HG02588 (cell line): ENCODE results near the gene OSBP2.

Experiments
- ATAC-seq: cut with Tn5 transposase; IDR thresholded peaks from one replicate; pipeline ENCODE4 v1.9.1; 2021; ENCODE audit warnings: mild to moderate bottlenecking, moderate library complexity; ENCODE audit not compliant: unreplicated experiment

The OSBP2 gene

GRCh38 chr22:30890686-30891442, 196.2 kb downstream of the OSBP2 start:
- no peak for ATAC-seq

- no peak for ATAC-seq
Measured at GRCh38 chr22:30891443-30891755, 196.7 kb downstream of the OSBP2 start.

GRCh38 chr22:30891781-30892180, 197.1 kb downstream of the OSBP2 start:
- no peak for ATAC-seq

- no peak for ATAC-seq
Measured at GRCh38 chr22:30892286-30892685, 197.6 kb downstream of the OSBP2 start.

GRCh38 chr22:30892731-30893221, 198.1 kb downstream of the OSBP2 start:
- no peak for ATAC-seq

GRCh38 chr22:30893434-30894370, 199.0 kb downstream of the OSBP2 start:
- ATAC-seq, result no peak

- no peak for ATAC-seq
Measured at GRCh38 chr22:30894371-30894740, 199.7 kb downstream of the OSBP2 start.

- no peak for ATAC-seq
Measured at GRCh38 chr22:30902496-30903357, 208.1 kb downstream of the OSBP2 start.

GRCh38 chr22:30903876-30904460, 209.3 kb downstream of the OSBP2 start:
- ATAC-seq, result no peak

GRCh38 chr22:30905696-30906341, 211.1 kb downstream of the OSBP2 start:
- ATAC-seq, result no peak

- no peak for ATAC-seq
Measured at GRCh38 chr22:30906411-30906810, 211.7 kb downstream of the OSBP2 start.

GRCh38 chr22:30906946-30907345, 212.3 kb downstream of the OSBP2 start:
- no peak for ATAC-seq

- no peak for ATAC-seq
Measured at GRCh38 chr22:30908051-30908461, 213.4 kb downstream of the OSBP2 start.

GRCh38 chr22:30909306-30909705, 214.6 kb downstream of the OSBP2 start:
- ATAC-seq, result no peak

GRCh38 chr22:30910358-30910757, 215.7 kb downstream of the OSBP2 start:
- ATAC-seq, result no peak

- ATAC-seq, result no peak
Measured at GRCh38 chr22:30918761-30919160, 224.1 kb downstream of the OSBP2 start.

- no peak for ATAC-seq
Measured at GRCh38 chr22:30919973-30920372, 225.3 kb downstream of the OSBP2 start.

- no peak for ATAC-seq
Measured at GRCh38 chr22:30920407-30920806, 225.7 kb downstream of the OSBP2 start.

GRCh38 chr22:30921108-30921507, 226.4 kb downstream of the OSBP2 start:
- no peak for ATAC-seq

GRCh38 chr22:30922151-30922611, 227.5 kb downstream of the OSBP2 start:
- ATAC-seq, result no peak
